ENCODE results near the gene KCNQ1OT1.

Gene KCNQ1OT1

GRCh38 chr11:2599561-2600189, 100.1 kb downstream of the KCNQ1OT1 start:
- no peak overlapping the region for H4K91ac ChIP-seq (ENCODE audit: low read length)
- H3K14ac ChIP-seq (ENCODE audit: low read length in 2 of 2) = no peak overlapping the region
- WGBS = 81% methylated on average over 8 of the region's 8 CpGs
- no peak overlapping the region for H2AFZ ChIP-seq (ENCODE audit: low read depth, low read length)
- H3K4me3 ChIP-seq (ENCODE audit: insufficient read depth in 1 of 2, low read depth in 1 of 2, low read length in 2 of 2) = no peak overlapping the region
- no peak overlapping the region for H4K8ac ChIP-seq (ENCODE audit: low read length)
- peaks cover 74% of the 10 kb centered on the region for H3K9me3 ChIP-seq (ENCODE audit: control insufficient read depth, low read length)
- H2BK120ac ChIP-seq (ENCODE audit: low read depth, low read length) = no peak overlapping the region
- H2BK12ac ChIP-seq (ENCODE audit: low read length in 2 of 2) = no peak overlapping the region
- no peak overlapping the region for H3K4ac ChIP-seq (ENCODE audit: low read depth in 1 of 2, low read length in 2 of 2)
- no peaks in the 10 kb centered on the region for H3K4me1 ChIP-seq (ENCODE audit: control insufficient read depth, insufficient read depth, low read depth, low read length)
- no peak for DNase-seq
- H3K27me3 ChIP-seq (ENCODE audit: control insufficient read depth in 1 of 2, insufficient read depth in 1 of 2, low read length in 2 of 2) = peaks cover 3 to 11% of the 10 kb centered on the region in 2 experiments
- no peak overlapping the region for H3K4me2 ChIP-seq (ENCODE audit: low read length, poor library complexity, severe bottlenecking)
- no peak overlapping the region for H2BK15ac ChIP-seq (ENCODE audit: low read depth, poor library complexity, severe bottlenecking)
- H3K23ac ChIP-seq (ENCODE audit: low read length in 2 of 2) = no peak overlapping the region
- no peak overlapping the region for H3K27ac ChIP-seq (ENCODE audit: low read length, poor library complexity, severe bottlenecking)
- H2AK5ac ChIP-seq (ENCODE audit: low read length, severe bottlenecking) = no peak overlapping the region
- no peaks in the 10 kb centered on the region for H3K79me1 ChIP-seq (replicated peaks; ENCODE audit: low read length, poor library complexity, severe bottlenecking)
- no peak overlapping the region for H3K9ac ChIP-seq (ENCODE audit: low read length)
- no peak overlapping the region for H3K18ac ChIP-seq (ENCODE audit: low read depth in 1 of 2, low read length in 2 of 2)
- no peak overlapping the region for H2BK5ac ChIP-seq (ENCODE audit: low read depth, low read length, poor library complexity, severe bottlenecking)
- no peaks in the 10 kb centered on the region for H3K36me3 ChIP-seq (ENCODE audit: control insufficient read depth in 1 of 2, insufficient read depth in 2 of 2, low read depth in 1 of 2, low read length in 2 of 2)

GRCh38 chr11:2595204-2595603, 104.6 kb downstream of the KCNQ1OT1 start:
- Histone ChIP-seq H3K27ac (ENCODE audit: low read length, poor library complexity, severe bottlenecking) (no peak overlapping the region), H2AFZ (ENCODE audit: low read depth, low read length) (no peak overlapping the region)

DNA sequence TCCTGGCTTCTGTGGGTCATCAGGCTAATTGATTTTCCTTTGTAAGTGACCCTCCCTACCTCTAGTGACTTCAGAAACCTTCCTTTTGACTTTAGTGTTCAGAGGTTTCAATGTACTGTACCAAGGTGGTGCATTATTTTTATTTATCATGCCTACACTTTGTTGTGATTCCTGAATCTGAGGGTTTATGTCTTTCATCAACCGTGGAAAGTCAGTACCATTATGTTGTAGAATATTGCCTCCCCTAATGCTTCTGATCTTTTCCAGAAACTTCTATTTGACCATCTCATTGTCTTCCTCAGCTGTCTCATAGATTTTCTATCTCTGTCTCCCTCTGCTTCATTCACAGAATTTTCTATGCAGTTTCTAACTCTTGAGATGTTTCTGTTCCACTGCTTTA, 105.5 kb downstream of the KCNQ1OT1 start:
- peaks cover 60% of the 10 kb centered on the region for H3K9me3 ChIP-seq (ENCODE audit: control insufficient read depth, low read length)
- H3K36me3 ChIP-seq (ENCODE audit: control insufficient read depth in 1 of 2, insufficient read depth in 2 of 2, low read depth in 1 of 2, low read length in 2 of 2) = no peaks in the 10 kb centered on the region
- no peak overlapping the region for H3K14ac ChIP-seq (ENCODE audit: low read length in 2 of 2)
- H4K91ac ChIP-seq (ENCODE audit: low read length) = no peak overlapping the region
- no peak overlapping the region for H2AFZ ChIP-seq (ENCODE audit: low read depth, low read length)
- no peak overlapping the region for H3K4me3 ChIP-seq (ENCODE audit: insufficient read depth in 1 of 2, low read depth in 1 of 2, low read length in 2 of 2)
- no peak overlapping the region for H2AK5ac ChIP-seq (ENCODE audit: low read length, severe bottlenecking)
- no peak overlapping the region for H2BK5ac ChIP-seq (ENCODE audit: low read depth, low read length, poor library complexity, severe bottlenecking)
- no peak overlapping the region for H2BK12ac ChIP-seq (ENCODE audit: low read length in 2 of 2)
- H3K9ac ChIP-seq (ENCODE audit: low read length) = no peak overlapping the region
- no peaks in the 10 kb centered on the region for H3K79me1 ChIP-seq (replicated peaks; ENCODE audit: low read length, poor library complexity, severe bottlenecking)
- no peak overlapping the region for H4K8ac ChIP-seq (ENCODE audit: low read length)
- no peak overlapping the region for H3K18ac ChIP-seq (ENCODE audit: low read depth in 1 of 2, low read length in 2 of 2)
- H2BK15ac ChIP-seq (ENCODE audit: low read depth, poor library complexity, severe bottlenecking) = no peak overlapping the region
- no peak overlapping the region for H3K23ac ChIP-seq (ENCODE audit: low read length in 2 of 2)
- no peak overlapping the region for H3K4me2 ChIP-seq (ENCODE audit: low read length, poor library complexity, severe bottlenecking)
- H3K27ac ChIP-seq (ENCODE audit: low read length, poor library complexity, severe bottlenecking) = no peak overlapping the region
- no peak for DNase-seq
- WGBS = 81% methylated on average over 1 of the region's 1 CpG
- H3K4me1 ChIP-seq (ENCODE audit: control insufficient read depth, insufficient read depth, low read depth, low read length) = peaks cover 3% of the 10 kb centered on the region
- peaks cover 15 to 20% of the 10 kb centered on the region in 2 experiments for H3K27me3 ChIP-seq (ENCODE audit: control insufficient read depth in 1 of 2, insufficient read depth in 1 of 2, low read length in 2 of 2)
- no peak overlapping the region for H3K4ac ChIP-seq (ENCODE audit: low read depth in 1 of 2, low read length in 2 of 2)
- no peak overlapping the region for H2BK120ac ChIP-seq (ENCODE audit: low read depth, low read length)

More at GRCh38 chr11:2595204-2595603, 104.6 kb downstream of the KCNQ1OT1 start:
- Histone ChIP-seq H3K9me3 (ENCODE audit: control insufficient read depth, low read length) (peaks cover 69% of the 10 kb centered on the region), H4K91ac (ENCODE audit: low read length) (no peak overlapping the region), H3K4me1 (ENCODE audit: control insufficient read depth, insufficient read depth, low read depth, low read length) (no peaks in the 10 kb centered on the region), H3K18ac (ENCODE audit: low read depth in 1 of 2, low read length in 2 of 2) (no peak overlapping the region), H3K4ac (ENCODE audit: low read depth in 1 of 2, low read length in 2 of 2) (no peak overlapping the region), H3K36me3 (ENCODE audit: control insufficient read depth in 1 of 2, insufficient read depth in 2 of 2, low read depth in 1 of 2, low read length in 2 of 2) (no peaks in the 10 kb centered on the region), H4K8ac (ENCODE audit: low read length) (no peak overlapping the region), H2BK12ac (ENCODE audit: low read length in 2 of 2) (no peak overlapping the region), H2BK15ac (ENCODE audit: low read depth, poor library complexity, severe bottlenecking) (no peak overlapping the region), H3K27me3 (ENCODE audit: control insufficient read depth in 1 of 2, insufficient read depth in 1 of 2, low read length in 2 of 2) (peaks cover 13 to 22% of the 10 kb centered on the region in 2 experiments), H3K9ac (ENCODE audit: low read length) (no peak overlapping the region), H3K4me3 (ENCODE audit: insufficient read depth in 1 of 2, low read depth in 1 of 2, low read length in 2 of 2) (no peak overlapping the region), H2BK120ac (ENCODE audit: low read depth, low read length) (no peak overlapping the region), H3K79me1 (replicated peaks; ENCODE audit: low read length, poor library complexity, severe bottlenecking) (no peaks in the 10 kb centered on the region), H2AK5ac (ENCODE audit: low read length, severe bottlenecking) (no peak overlapping the region), H3K14ac (ENCODE audit: low read length in 2 of 2) (no peak overlapping the region), H3K23ac (ENCODE audit: low read length in 2 of 2) (no peak overlapping the region), H3K4me2 (ENCODE audit: low read length, poor library complexity, severe bottlenecking) (no peak overlapping the region), H2BK5ac (ENCODE audit: low read depth, low read length, poor library complexity, severe bottlenecking) (no peak overlapping the region)
- DNase-seq = no peak
- WGBS = 86% methylated on average over 3 of the region's 3 CpGs

DNA sequence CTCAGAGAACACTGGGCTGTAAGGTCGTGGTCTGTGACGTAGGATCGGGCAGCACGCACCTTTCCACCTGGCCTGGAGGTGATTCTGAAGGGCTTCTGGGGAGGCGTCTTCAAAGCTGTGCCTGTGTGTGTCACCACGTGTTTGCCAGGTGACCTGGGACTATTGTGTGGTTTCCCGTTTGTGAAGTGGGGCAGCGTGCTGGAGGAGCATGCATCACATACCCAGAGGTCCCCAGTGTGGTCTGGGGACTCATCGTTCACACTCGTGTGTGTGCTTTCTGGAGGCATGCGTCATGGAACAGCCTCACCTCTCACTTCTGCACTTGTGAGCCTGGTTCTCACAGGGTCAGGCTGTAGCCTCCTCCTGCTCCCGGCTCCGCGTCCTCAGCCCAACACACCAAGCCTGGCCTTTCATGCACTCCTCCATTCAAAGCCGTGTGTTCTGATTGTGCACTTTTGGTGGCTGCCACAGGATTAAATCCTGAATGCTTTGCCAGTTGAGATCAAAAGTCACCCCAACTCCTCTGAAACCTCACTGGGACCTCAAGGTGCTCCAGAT, 106.3 kb downstream of the KCNQ1OT1 start:
- peaks cover 15 to 20% of the 10 kb centered on the region in 2 experiments for H3K27me3 ChIP-seq (ENCODE audit: control insufficient read depth in 1 of 2, insufficient read depth in 1 of 2, low read length in 2 of 2)
- no peaks in the 10 kb centered on the region for H3K36me3 ChIP-seq (ENCODE audit: control insufficient read depth in 1 of 2, insufficient read depth in 2 of 2, low read depth in 1 of 2, low read length in 2 of 2)
- H4K8ac ChIP-seq (ENCODE audit: low read length) = no peak overlapping the region
- H3K4me1 ChIP-seq (ENCODE audit: control insufficient read depth, insufficient read depth, low read depth, low read length) = peaks cover 3% of the 10 kb centered on the region
- DNase-seq = no peak
- H3K4me2 ChIP-seq (ENCODE audit: low read length, poor library complexity, severe bottlenecking) = no peak overlapping the region
- no peak overlapping the region for H3K9ac ChIP-seq (ENCODE audit: low read length)
- no peak overlapping the region for H3K27ac ChIP-seq (ENCODE audit: low read length, poor library complexity, severe bottlenecking)
- peaks cover 52% of the 10 kb centered on the region for H3K9me3 ChIP-seq (ENCODE audit: control insufficient read depth, low read length)
- no peak overlapping the region for H3K4ac ChIP-seq (ENCODE audit: low read depth in 1 of 2, low read length in 2 of 2)
- H3K14ac ChIP-seq (ENCODE audit: low read length in 2 of 2) = no peak overlapping the region
- H3K4me3 ChIP-seq (ENCODE audit: insufficient read depth in 1 of 2, low read depth in 1 of 2, low read length in 2 of 2) = no peak overlapping the region
- 87% methylated on average over 15 of the region's 15 CpGs for WGBS
- no peak overlapping the region for H4K91ac ChIP-seq (ENCODE audit: low read length)
- no peaks in the 10 kb centered on the region for H3K79me1 ChIP-seq (replicated peaks; ENCODE audit: low read length, poor library complexity, severe bottlenecking)
- no peak overlapping the region for H3K18ac ChIP-seq (ENCODE audit: low read depth in 1 of 2, low read length in 2 of 2)
- no peak overlapping the region for H2BK120ac ChIP-seq (ENCODE audit: low read depth, low read length)
- no peak overlapping the region for H2BK15ac ChIP-seq (ENCODE audit: low read depth, poor library complexity, severe bottlenecking)
- H2AFZ ChIP-seq (ENCODE audit: low read depth, low read length) = no peak overlapping the region
- no peak overlapping the region for H2BK12ac ChIP-seq (ENCODE audit: low read length in 2 of 2)
- no peak overlapping the region for H2BK5ac ChIP-seq (ENCODE audit: low read depth, low read length, poor library complexity, severe bottlenecking)
- no peak overlapping the region for H2AK5ac ChIP-seq (ENCODE audit: low read length, severe bottlenecking)
- no peak overlapping the region for H3K23ac ChIP-seq (ENCODE audit: low read length in 2 of 2)

All from mesenchymal stem cell (in vitro differentiated cells and primary cell).